Osteocyte (in vitro differentiated cells): ENCODE results near the gene ASL. TPM values are rescaled to one million over a fixed set of nuclear protein-coding genes. Genes with fewer than 3 reads are reported as not detected.
"Not testable (repeated sequence)": the region's sequence is repeated elsewhere in the genome, so short reads cannot be mapped to it uniquely, and the experiment has no call there.

ENCODE experiments used
- DNase-seq: peaks from one replicate; pipeline ENCODE4 v3.0.0; 2021; ENCODE audit warnings: mixed read lengths; ENCODE audit not compliant: unreplicated experiment; ENCODE audit errors: extremely low spot score
- H3K27ac Mint-ChIP-seq: one replicate; pipeline ENCODE4 v1.8.0; 2021; ENCODE audit warnings: mild to moderate bottlenecking, mixed read lengths; ENCODE audit not compliant: unreplicated experiment
- H3K27me3 Mint-ChIP-seq: one replicate; pipeline ENCODE4 v1.8.0; 2021; ENCODE audit warnings: mixed read lengths; ENCODE audit not compliant: unreplicated experiment
- H3K36me3 Mint-ChIP-seq: one replicate; pipeline ENCODE4 v1.8.0; 2021; ENCODE audit warnings: mixed read lengths; ENCODE audit not compliant: unreplicated experiment
- H3K4me1 Mint-ChIP-seq: one replicate; pipeline ENCODE4 v1.8.0; 2021; ENCODE audit warnings: mixed read lengths; ENCODE audit not compliant: unreplicated experiment
- H3K4me3 Mint-ChIP-seq: one replicate; pipeline ENCODE4 v1.8.0; 2021; ENCODE audit warnings: mild to moderate bottlenecking, moderate library complexity, mixed read lengths; ENCODE audit not compliant: unreplicated experiment
- H3K9me3 Mint-ChIP-seq: one replicate; pipeline ENCODE4 v1.8.0; 2021; ENCODE audit warnings: mixed read lengths; ENCODE audit not compliant: unreplicated experiment
- total RNA-seq: library from RNA; stranded (reverse); gene quantifications from 2 replicates; pipeline ENCODE4 v1.2.1, GENCODE V29; 2021
- TF ChIP-seq, protein P1 (sequence below): fragments of 200-600 bp; sonication (generic); IDR thresholded peaks from 2 replicates; pipeline ENCODE4 v1.5.0; 2021; ENCODE audit warnings: antibody characterized with exemption, mild to moderate bottlenecking, moderate library complexity

The ASL gene
- total RNA-seq, 1 donor from 2014 or later, result 23.3 TPM

DNA sequence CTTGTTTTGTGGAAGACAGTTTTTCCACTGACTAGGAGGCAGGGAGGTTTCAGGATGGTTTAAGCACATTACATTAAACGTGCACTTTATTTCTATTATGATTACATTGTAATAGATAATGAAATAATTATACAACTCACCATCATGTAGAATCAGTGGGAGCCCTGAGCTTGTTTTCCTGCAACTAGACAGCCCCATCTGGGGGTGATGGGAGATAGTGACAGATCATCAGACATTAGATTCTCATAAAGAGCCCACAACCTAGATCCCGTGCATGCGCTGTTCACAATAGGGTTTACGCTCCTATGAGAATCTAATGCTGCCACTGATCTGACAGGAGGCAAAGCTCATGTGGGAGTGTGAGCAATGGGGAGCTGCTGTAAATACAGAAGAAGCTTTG is 25.7 kb upstream of the ASL start:
- not testable (repeated sequence) for H3K36me3 Mint-ChIP-seq, H3K4me3 Mint-ChIP-seq, H3K27me3 Mint-ChIP-seq, H3K9me3 Mint-ChIP-seq, DNase-seq, H3K27ac Mint-ChIP-seq
- TF ChIP-seq, protein P1, sequence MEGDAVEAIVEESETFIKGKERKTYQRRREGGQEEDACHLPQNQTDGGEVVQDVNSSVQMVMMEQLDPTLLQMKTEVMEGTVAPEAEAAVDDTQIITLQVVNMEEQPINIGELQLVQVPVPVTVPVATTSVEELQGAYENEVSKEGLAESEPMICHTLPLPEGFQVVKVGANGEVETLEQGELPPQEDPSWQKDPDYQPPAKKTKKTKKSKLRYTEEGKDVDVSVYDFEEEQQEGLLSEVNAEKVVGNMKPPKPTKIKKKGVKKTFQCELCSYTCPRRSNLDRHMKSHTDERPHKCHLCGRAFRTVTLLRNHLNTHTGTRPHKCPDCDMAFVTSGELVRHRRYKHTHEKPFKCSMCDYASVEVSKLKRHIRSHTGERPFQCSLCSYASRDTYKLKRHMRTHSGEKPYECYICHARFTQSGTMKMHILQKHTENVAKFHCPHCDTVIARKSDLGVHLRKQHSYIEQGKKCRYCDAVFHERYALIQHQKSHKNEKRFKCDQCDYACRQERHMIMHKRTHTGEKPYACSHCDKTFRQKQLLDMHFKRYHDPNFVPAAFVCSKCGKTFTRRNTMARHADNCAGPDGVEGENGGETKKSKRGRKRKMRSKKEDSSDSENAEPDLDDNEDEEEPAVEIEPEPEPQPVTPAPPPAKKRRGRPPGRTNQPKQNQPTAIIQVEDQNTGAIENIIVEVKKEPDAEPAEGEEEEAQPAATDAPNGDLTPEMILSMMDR, result peak; percentile 21
- H3K4me1 Mint-ChIP-seq, result peaks cover 14% of the 10 kb centered on the region

DNA sequence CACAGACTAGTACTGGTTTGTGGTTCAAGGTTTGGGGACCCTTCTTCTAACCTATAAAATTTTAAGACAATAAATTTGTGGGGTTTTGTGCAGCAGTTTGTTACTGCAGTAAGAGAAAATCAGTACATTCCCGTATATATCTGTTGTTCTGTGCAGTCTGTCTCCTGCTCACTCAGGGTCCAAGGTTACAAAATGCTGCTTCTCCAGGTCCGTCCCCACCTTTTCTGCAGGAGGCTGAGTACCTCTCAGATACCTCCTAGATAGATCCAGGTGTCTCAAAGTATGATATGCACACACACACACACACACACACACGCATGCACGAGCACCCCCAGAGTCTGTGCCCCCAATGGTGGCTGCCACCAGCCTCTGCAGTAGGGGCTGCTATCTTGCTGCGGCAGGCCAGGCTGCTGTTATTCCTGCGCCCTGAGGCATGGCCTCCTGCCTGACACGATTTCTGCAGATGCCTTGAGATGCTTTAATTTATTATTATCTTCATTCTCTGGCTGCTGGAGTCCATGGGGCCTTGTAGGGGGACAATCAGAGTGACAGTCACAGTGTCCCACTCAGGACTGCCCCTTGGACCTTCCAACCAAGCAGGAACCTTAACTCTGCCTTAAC is 25.2 kb upstream of the ASL start:
- TF ChIP-seq, protein P1, result no peak
- Mint-ChIP-seq H3K27ac (peak overlapping the region; percentile 71), H3K9me3 (no peaks in the 10 kb centered on the region), H3K27me3 (no peaks in the 10 kb centered on the region), H3K4me1 (peaks cover 14% of the 10 kb centered on the region), H3K4me3 (no peak overlapping the region), H3K36me3 (no peaks in the 10 kb centered on the region)
- DNase-seq, result no peak

DNA sequence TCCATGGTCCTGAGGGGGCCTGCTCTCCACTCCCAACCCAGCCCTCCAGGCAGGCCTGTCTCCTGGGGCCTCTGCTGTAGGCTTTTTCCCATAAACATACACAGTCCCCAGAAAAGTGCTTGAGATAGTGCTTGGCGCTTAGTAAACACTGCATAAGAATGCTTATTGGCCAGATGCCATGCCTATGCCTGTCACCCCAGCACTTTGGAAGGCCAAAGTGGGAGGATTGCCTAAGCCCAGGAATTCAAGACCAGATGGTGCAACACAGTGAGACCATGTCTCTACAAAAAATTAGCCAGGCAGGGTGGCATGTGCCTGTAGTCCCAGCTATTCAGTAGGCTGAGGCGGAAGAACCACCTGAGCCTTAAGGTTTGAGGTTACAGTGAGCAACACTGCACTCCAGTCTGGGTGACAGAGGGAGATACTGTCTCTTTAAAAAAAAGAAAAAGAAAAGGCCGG is 24.6 kb upstream of the ASL start:
- Mint-ChIP-seq H3K36me3 (no peaks in the 10 kb centered on the region), H3K9me3 (no peaks in the 10 kb centered on the region), H3K27ac (peak overlapping the region; percentile 71), H3K4me3 (no peak overlapping the region), H3K27me3 (no peaks in the 10 kb centered on the region), H3K4me1 (peaks cover 14% of the 10 kb centered on the region)
- DNase-seq, result no peak
- TF ChIP-seq, protein P1, result no peak

DNA sequence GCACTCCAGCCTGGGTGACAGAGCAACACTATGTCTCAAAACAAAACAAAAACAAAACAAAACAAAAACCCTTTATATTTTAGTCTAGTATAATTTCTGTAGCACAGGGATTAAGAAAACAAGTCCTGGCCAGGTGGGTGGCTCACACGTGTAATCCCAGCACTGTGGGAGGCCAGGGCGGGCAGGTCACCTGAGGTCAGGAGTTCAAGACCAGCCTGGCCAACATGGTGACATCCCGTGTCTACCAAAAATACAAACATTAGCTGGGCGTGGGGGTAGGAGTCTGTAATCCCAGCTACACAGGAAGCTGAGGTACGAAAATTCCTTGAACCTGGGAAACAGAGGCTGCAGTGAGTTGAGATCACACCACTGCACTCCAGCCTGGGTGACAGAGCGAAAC is 23.2 kb upstream of the ASL start:
- Mint-ChIP-seq H3K4me3 (no peak overlapping the region), H3K9me3 (no peaks in the 10 kb centered on the region), H3K27me3 (no peaks in the 10 kb centered on the region), H3K36me3 (no peaks in the 10 kb centered on the region), H3K27ac (no peak overlapping the region), H3K4me1 (peaks cover 12% of the 10 kb centered on the region)
- DNase-seq, result no peak
- TF ChIP-seq, protein P1, result no peak

DNA sequence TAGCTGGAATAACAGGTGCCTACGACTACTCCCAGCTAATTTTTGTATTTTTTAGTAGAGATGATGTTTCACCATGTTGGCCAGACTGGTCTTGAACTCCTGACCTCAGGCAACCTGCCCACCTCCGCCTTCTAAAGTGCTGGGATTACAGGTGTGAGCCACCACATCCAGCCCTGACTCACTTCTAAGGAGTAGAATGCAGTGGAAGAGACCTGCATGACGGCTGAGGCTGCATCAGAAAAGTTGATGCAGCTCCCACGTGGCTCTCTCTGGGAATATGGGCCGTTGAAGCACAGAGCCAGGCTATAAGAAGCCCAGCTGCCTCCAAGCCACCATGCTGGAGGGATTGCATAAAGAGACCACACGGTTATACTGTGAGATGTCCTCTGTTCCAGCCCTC is 21.6 kb upstream of the ASL start:
- Mint-ChIP-seq H3K4me3 (no peak overlapping the region), H3K9me3 (no peaks in the 10 kb centered on the region), H3K27me3 (no peaks in the 10 kb centered on the region), H3K27ac (no peak overlapping the region), H3K36me3 (no peaks in the 10 kb centered on the region), H3K4me1 (peaks cover 10% of the 10 kb centered on the region)
- no peak for DNase-seq
- TF ChIP-seq, protein P1, result no peak
